OCI-LY3 (cell line): ENCODE results near the gene PMAIP1.

Experiments
- H2AFZ ChIP-seq: fragments of 200-600, 300-600 bp; shearing (Covaris generic); 2 replicates; pipeline ENCODE4 v1.6.0; 2014; ENCODE audit warnings: antibody characterized with exemption, low read depth, low read length
- H3K27ac ChIP-seq: fragments of 200-600, 300-600 bp; sonication (generic); 2 replicates; pipeline ENCODE4 v1.5.1; 2014; ENCODE audit warnings: mild to moderate bottlenecking, low read length, moderate library complexity, mixed read lengths
- H3K27me3 ChIP-seq: fragments of 200-600, 300-600 bp; sonication (generic); 2 replicates; pipeline ENCODE4 v1.6.1; 2014; ENCODE audit warnings: low read depth, low read length, mixed read lengths
- H3K36me3 ChIP-seq: fragments of 200-600, 300-600 bp; sonication (generic); replicated peaks from 2 replicates; pipeline ENCODE3; 2014; ENCODE audit warnings: low read depth, low read length, mixed read lengths
- H3K4me1 ChIP-seq: fragments of 300-600, 200-600 bp; sonication (generic); 2 replicates; pipeline ENCODE4 v1.6.1; 2014; ENCODE audit warnings: low read length, mixed read lengths
- H3K4me2 ChIP-seq: fragments of 200-600, 300-600 bp; sonication (generic); 2 replicates; pipeline ENCODE4 v1.6.1; 2014; ENCODE audit warnings: low read length, mixed read lengths
- H3K4me3 ChIP-seq: fragments of 300-600, 200-600 bp; sonication (generic); 2 replicates; pipeline ENCODE4 v1.5.1; 2014; ENCODE audit warnings: antibody characterized with exemption, mild to moderate bottlenecking, low read length, moderate library complexity
- H3K79me2 ChIP-seq: fragments of 300-600, 200-600 bp; shearing (Covaris generic); 2 replicates; pipeline ENCODE4 v1.6.1; 2014; ENCODE audit warnings: mild to moderate bottlenecking, low read length, mixed read lengths
- H3K9ac ChIP-seq: fragments of 300-600, 200-600 bp; shearing (Covaris generic); 2 replicates; pipeline ENCODE4 v1.6.0; 2014; ENCODE audit warnings: mild to moderate bottlenecking, low read length, moderate library complexity
- H3K9me3 ChIP-seq: fragments of 200-600, 300-600 bp; shearing (Covaris generic); 2 replicates; pipeline ENCODE4 v1.6.1; 2014; ENCODE audit warnings: low read length, mixed read lengths; ENCODE audit not compliant: insufficient read depth
- H4K20me1 ChIP-seq: fragments of 200-600, 300-600 bp; sonication (generic); 2 replicates; pipeline ENCODE4 v1.6.1; 2016; ENCODE audit warnings: low read length, mixed read lengths; ENCODE audit not compliant: insufficient read depth
- EZH2phosphoT487 ChIP-seq: fragments of 200-600 bp; shearing (Covaris generic); IDR thresholded peaks from 2 replicates; pipeline ENCODE4 v1.6.1; 2018; ENCODE audit warnings: antibody characterized with exemption, mixed run types, low read depth
- TF ChIP-seq, protein P1 (sequence below): fragments of 200-600, 300-600 bp; sonication (generic); IDR thresholded peaks from 2 replicates; pipeline ENCODE4 v1.5.1; 2014; ENCODE audit warnings: antibody characterized with exemption, low read length, low read depth

PMAIP1 gene

DNA sequence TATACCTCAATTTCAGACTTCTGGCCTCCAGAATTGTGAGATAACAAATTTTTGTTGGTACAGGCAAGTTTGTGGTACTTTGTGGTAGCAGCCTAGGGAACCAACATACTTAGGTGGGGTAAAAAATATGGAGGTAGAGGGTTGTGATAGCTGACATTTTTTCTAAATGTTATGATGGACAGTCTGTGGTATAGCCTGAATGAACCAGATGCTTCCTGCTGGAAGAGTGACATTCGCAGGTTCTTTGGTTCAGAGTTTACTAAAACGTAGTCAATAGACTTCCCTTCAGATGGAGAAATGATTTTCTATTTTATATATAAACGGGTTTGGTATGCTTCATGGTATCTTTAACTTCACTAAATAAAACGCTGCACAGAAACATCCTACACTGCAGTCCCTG, 42.8 kb downstream of the PMAIP1 start:
- Histone ChIP-seq H3K4me3 (no peak overlapping the region), H3K27ac (no peak overlapping the region), H3K36me3 (peaks cover 4% of the 10 kb centered on the region), H3K9me3 (no peaks in the 10 kb centered on the region), H3K9ac (no peak overlapping the region), H3K27me3 (peaks cover 5% of the 10 kb centered on the region; the same call in 1 of the 2 replicates), H3K79me2 (no peaks in the 10 kb centered on the region), H2AFZ (no peak overlapping the region), H3K4me2 (no peak overlapping the region), H3K4me1 (peaks cover 35% of the 10 kb centered on the region), H4K20me1 (no peaks in the 10 kb centered on the region)
- TF ChIP-seq EZH2phosphoT487 = no peak
- TF ChIP-seq, protein P1, sequence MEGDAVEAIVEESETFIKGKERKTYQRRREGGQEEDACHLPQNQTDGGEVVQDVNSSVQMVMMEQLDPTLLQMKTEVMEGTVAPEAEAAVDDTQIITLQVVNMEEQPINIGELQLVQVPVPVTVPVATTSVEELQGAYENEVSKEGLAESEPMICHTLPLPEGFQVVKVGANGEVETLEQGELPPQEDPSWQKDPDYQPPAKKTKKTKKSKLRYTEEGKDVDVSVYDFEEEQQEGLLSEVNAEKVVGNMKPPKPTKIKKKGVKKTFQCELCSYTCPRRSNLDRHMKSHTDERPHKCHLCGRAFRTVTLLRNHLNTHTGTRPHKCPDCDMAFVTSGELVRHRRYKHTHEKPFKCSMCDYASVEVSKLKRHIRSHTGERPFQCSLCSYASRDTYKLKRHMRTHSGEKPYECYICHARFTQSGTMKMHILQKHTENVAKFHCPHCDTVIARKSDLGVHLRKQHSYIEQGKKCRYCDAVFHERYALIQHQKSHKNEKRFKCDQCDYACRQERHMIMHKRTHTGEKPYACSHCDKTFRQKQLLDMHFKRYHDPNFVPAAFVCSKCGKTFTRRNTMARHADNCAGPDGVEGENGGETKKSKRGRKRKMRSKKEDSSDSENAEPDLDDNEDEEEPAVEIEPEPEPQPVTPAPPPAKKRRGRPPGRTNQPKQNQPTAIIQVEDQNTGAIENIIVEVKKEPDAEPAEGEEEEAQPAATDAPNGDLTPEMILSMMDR = no peak

DNA sequence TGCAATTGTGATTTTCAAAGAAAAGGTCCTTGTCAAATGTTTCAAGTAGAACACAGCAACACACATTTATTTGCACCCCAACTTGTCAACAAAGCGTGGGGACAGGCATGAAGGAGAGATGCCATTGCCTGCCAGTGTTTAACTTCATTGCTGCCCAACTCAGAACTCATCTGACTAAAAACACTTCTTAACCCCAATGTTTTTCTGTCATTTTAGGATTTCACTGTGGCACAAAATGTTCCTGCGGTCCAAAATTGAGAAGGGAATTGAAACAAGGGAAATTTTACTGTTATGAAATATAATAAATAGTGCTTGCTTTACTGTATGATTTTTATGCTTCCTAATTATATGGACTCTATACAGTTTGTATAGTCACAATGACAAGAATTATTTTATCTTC, 45.7 kb downstream of the PMAIP1 start:
- H4K20me1 ChIP-seq = no peaks in the 10 kb centered on the region
- H3K4me2 ChIP-seq = peak overlapping the region; percentile 61
- H3K27ac ChIP-seq = peak overlapping the region; percentile 54
- H3K36me3 ChIP-seq = peaks cover 4% of the 10 kb centered on the region
- peaks cover 60% of the 10 kb centered on the region for H3K4me1 ChIP-seq
- H3K4me3 ChIP-seq = peak overlapping the region; percentile 47
- H2AFZ ChIP-seq = no peak overlapping the region
- no peaks in the 10 kb centered on the region for H3K9me3 ChIP-seq
- H3K9ac ChIP-seq = peak overlapping the region; percentile 33
- H3K27me3 ChIP-seq = peaks cover 5% of the 10 kb centered on the region; the same call in 1 of the 2 replicates
- TF ChIP-seq, protein P1 = no peak
- peak; percentile 93 for TF ChIP-seq EZH2phosphoT487
- no peaks in the 10 kb centered on the region for H3K79me2 ChIP-seq

DNA sequence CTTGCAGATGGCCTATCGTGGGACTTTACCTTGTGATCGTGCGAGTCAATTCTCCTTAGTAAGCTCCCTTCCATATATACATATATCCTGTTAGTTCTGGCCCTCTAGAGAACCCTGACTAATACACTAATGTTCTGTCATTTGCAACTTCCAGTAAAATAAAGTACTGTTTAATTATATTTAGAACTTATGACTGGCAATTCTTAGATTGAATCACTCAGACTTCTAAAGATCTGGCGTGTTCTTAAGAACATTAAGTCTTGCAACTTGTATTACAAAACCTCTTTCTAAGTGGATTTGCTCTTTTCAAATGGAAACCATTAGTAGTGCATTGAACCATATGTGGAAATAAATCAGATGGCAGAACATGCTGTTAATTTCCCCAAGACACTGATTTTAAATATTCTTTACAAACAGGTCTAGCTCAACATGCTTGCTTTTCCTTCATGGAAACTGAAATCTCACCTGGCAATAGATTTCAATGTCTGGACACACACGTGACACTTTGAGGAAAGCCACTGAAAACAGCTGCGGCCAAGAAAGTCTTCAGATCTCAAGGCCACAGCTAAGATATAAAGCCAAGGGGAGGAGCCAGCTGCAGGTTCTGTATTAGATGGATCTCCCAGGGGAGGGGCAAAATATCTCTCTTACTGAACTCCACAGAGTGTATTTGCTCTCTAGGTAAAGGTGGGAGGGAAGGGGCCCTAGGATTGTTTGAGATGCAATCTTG, 50.6 kb downstream of the PMAIP1 start:
- H4K20me1 ChIP-seq = no peaks in the 10 kb centered on the region
- H3K36me3 ChIP-seq = no peaks in the 10 kb centered on the region
- H3K9me3 ChIP-seq = no peaks in the 10 kb centered on the region
- H2AFZ ChIP-seq = no peak overlapping the region
- peak overlapping the region; percentile 26 for H3K4me3 ChIP-seq
- peak overlapping the region; percentile 25 for H3K9ac ChIP-seq
- peak overlapping the region; percentile 59 for H3K4me2 ChIP-seq
- no peak for TF ChIP-seq EZH2phosphoT487
- TF ChIP-seq, protein P1 = no peak
- peak overlapping the region; percentile 70 for H3K27ac ChIP-seq
- no peaks in the 10 kb centered on the region for H3K27me3 ChIP-seq
- H3K79me2 ChIP-seq = no peaks in the 10 kb centered on the region; the same call in 1 of the 2 replicates
- H3K4me1 ChIP-seq = peaks cover 89% of the 10 kb centered on the region

DNA sequence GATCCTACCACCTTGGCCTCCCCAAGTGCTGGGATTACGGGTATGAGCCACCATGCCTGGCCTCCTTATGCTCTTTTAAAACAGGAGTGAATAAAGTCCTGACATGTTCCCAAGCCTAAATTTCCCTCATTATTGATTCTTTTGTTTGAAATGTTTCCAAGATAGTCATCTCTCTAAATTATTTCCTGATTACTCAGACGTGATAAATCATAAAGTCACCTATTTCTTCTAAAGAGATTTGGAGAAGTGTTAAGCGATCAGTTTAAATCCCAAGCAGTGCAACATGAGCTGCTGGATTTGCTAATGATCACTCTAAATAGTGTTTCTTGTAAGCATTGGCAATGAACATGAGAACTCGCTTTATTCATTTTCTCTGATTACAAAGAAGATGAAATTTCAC, 51.8 kb downstream of the PMAIP1 start:
- no peaks in the 10 kb centered on the region for H3K9me3 ChIP-seq
- TF ChIP-seq, protein P1 = no peak
- TF ChIP-seq EZH2phosphoT487 = no peak
- H3K79me2 ChIP-seq = no peaks in the 10 kb centered on the region; the same call in 1 of the 2 replicates
- H3K4me2 ChIP-seq = peak overlapping the region; percentile 57
- peak overlapping the region; percentile 62; the same call in 1 of the 2 replicates for H3K9ac ChIP-seq
- H3K27me3 ChIP-seq = no peaks in the 10 kb centered on the region
- H4K20me1 ChIP-seq = no peaks in the 10 kb centered on the region
- peak overlapping the region; percentile 88 for H3K27ac ChIP-seq
- H3K4me1 ChIP-seq = peaks cover 84% of the 10 kb centered on the region
- peak overlapping the region; percentile 53 for H3K4me3 ChIP-seq
- H3K36me3 ChIP-seq = no peaks in the 10 kb centered on the region
- no peak overlapping the region for H2AFZ ChIP-seq
